Activated T-cell treated with anti-CD3 and anti-CD28 coated beads for 1 hour (primary cell): Measurements from ENCODE around the gene DNHD1.

ENCODE experiments used
- DNase-seq: peaks from one replicate; pipeline ENCODE4 v3.0.0-alpha.2; 2020; ENCODE audit warnings: low read depth

DNHD1 gene

GRCh38 chr11:6538456-6538855 lies 41.4 kb downstream of the DNHD1 start:
- DNase-seq, result no peak

DNA sequence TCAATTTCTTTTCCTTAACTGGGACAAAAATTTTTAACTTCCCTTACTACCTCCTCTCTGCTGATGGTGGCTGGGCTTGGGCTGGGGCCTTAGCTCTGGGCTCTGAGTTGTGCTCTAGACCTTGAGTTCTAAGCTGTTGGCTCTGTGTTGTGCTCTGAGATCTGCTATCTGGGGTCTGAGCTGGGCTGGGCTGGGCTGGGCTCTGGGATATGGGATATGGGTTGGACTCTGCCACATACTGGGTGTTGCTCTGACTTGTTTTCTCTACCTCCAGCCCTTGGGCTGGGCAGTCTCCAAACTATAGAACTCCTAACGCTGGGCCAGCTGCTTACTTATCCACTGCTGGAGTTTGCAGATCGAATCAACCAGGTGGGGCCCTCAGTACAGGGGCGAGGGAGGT lies 41.9 kb downstream of the DNHD1 start:
- DNase-seq, result no peak

DNA sequence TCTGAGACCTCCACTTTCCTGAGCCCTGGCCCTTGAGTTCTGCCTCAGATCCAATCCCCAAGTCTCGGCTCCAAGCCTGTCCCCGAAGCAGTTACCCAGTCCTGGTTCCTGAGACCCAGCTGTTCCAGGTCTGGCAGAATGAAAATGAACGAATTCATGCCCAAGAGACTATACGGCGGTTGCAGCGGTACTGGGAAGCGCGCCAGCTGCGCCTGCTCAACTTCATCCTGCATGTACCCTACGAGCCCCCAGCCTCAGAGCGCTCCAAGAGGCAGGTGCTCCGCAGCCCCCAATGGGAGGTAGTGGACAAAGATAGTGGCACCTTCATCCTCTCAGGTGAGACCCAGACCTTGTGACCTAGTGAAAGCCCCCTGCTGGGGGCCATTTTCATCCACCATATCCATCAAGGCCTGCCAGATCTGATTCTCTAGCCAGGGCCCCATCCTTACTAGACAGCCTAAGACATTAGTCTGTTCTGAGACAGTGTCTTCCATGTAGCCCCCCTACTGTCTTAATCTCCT lies 42.7 kb downstream of the DNHD1 start:
- DNase-seq, result no peak

DNA sequence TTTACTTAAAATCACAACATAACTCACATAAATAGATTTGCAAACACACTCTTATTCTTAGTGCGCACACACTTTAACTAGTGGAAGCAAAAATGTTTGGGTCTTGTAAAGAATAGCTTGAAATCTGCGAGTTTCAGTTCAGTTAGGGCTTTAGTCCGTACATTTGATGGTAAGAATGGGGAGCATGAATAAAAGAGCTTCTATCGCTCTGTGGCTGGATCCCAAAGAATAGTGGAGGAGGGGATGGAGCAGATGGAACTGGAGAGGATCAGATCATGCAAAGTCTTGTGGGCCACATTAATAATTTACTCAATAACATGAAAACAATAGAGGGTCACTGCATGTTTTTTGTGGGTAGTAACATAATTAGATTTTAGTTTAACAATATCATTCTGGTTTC lies 44.3 kb downstream of the DNHD1 start:
- no peak for DNase-seq

- DNase-seq, result no peak
These were observed 45.6 kb downstream of the DNHD1 start for GRCh38 chr11:6542727-6543126.

DNA sequence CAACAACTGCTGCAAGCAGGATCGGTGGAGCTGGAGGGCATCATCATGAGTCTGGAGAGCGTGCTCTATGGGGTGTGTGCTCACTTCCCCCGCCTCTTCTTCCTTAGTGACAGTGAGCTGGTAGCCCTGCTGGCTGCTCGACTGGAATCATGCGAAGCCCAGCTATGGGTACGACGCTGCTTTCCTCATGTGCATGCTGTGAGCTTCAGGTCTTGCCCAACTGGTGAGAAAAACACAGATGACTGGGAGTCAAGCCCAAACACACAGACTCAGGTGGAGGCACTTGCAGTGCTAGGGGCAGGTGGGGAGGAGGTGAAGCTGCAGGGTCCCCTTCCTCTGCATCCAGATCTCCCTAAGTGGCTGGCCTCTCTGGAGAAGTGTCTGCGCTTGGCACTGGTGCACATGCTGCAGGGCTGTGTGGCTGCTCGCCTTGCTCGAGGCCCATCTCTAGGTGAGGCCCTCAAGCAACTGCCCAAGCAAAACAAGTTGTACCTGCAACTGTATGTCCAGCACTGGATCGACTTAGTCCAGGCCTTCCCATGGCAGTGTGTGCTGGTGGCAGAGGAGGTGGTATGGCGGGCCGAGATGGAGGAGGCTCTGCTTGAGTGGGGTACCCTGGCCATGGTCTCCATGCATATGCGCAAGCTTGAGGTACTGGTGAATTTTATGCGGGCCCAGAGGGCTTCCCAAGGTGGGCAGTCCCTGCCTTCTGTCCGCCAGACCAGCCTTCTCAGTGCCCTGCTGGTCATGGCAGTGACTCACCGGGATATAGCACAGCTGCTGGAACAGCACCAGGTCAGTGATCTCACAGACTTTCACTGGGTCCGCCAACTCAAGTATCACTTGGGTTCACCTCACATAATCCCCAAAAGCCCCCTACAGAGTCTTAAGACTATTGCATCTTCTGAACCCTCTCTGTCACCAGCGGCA lies 48.1 kb downstream of the DNHD1 start:
- DNase-seq, result no peak

- no peak for DNase-seq
These were observed 49.0 kb downstream of the DNHD1 start for GRCh38 chr11:6545917-6546605.

GRCh38 chr11:6546735-6547134 lies 49.7 kb downstream of the DNHD1 start:
- no peak for DNase-seq

DNA sequence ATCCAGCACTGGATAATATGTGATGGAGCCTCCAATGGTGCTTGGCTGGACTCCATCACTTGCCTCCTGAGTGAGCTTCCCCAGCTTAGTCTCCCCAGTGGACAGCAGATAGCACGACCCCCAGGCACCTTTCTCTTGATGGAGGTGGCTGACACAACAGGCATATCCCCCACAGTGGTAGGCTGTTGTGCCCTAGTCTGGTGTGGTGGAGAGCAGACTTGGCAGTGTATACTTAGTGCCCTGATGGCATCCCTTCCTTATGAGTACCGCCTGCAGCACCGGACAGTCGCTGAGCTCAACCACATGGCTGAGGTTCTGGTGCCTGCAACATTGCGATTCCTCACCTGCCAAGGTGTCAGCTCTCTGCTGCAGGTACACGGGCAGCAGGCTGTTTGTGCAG lies 50.1 kb downstream of the DNHD1 start:
- no peak for DNase-seq

DNA sequence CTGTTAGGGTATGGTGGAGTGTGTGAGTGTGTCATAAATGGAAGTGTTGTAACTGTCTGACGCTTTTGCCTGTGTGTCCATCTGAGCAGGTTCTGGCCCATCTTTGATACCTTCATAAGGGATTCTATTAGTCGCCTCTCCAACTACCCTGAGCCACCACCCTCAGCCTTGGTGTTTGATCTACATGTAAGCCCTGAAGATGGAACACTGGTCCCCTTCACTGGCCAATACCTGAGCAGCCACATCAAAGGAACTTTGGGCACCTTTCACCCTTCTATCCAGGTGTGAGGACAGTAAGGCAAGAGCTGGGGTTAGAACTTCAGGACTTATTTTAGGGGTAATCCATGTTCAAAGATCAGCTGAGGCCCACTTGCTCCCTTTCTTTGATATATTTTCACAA lies 51.0 kb downstream of the DNHD1 start:
- no peak for DNase-seq

DNA sequence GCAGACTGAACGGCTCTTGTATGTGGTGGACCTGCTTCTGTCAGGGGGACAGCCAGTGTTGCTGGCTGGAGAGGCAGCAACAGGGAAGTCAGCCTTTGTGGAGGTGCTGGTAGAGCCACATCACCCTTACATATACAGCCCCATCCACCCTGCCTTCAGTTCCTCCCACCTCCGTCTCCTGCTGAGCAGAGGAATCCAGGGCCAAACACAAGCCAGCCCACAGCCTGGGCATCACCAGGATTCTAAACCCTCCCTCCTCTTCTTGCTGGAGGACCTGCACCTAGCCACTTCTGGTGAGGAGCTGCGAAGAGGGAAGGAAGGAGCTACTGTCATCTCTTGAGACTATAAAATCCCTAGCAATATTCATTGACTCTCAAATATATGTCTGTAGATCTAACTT lies 51.6 kb downstream of the DNHD1 start:
- DNase-seq, result no peak

DNA sequence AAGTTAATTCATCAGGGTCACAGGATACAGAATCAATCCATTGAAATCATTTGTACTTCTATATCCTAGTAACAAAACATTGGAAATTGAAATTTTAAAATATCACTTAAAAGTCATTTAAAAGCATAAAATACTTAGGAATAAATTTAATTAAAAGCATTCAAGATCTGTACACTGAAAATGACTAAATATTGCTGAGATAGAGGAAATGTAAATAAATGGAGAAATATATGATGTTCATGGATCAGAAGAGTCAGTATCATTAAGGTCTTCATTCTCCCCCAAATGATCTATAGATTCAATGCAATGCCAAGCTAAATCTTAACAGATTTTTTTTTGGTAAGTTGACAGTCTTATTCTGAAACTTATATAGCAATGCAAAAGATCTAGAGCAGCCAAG lies 56.6 kb downstream of the DNHD1 start:
- no peak for DNase-seq

DNA sequence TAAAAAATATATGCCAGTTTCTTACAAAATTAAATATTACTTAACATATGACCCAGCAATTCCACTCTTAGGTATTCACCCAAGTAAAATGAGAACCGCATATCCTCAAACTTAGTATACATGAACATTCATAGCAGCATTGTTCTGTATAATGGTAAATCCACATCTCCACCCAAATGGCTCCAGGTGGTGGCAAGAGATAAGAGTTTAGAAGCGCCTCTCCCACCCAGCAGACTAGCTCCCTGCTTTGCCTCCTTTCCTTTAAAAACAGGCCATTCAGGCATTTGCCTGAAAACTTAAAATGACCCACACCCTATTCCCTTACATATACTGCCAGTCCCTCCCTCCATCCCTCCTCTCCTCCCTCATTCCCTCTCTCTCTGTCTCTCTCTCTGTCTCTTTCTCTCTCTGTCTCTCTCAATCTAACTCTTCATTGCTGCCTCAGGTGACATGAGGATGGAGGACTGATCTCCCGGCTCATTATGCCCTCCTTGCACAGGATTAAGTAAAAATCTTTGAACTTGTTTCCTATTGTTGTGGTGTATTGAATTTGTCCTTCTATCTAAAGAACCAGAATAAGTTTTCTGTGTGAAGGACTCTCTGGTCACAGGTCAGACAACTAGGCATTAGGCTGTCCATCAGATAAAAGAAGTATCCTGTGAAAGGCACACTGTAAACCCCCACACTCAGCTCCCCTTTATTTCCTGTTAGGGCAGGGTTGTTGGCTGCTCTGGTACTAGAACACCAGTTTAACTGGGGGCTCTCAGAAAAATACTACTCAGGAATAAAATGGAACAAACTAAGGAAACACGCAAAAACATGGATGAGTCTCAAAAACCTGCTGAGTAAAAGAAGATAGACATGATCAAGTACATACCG lies 58.0 kb downstream of the DNHD1 start:
- no peak for DNase-seq

DNA sequence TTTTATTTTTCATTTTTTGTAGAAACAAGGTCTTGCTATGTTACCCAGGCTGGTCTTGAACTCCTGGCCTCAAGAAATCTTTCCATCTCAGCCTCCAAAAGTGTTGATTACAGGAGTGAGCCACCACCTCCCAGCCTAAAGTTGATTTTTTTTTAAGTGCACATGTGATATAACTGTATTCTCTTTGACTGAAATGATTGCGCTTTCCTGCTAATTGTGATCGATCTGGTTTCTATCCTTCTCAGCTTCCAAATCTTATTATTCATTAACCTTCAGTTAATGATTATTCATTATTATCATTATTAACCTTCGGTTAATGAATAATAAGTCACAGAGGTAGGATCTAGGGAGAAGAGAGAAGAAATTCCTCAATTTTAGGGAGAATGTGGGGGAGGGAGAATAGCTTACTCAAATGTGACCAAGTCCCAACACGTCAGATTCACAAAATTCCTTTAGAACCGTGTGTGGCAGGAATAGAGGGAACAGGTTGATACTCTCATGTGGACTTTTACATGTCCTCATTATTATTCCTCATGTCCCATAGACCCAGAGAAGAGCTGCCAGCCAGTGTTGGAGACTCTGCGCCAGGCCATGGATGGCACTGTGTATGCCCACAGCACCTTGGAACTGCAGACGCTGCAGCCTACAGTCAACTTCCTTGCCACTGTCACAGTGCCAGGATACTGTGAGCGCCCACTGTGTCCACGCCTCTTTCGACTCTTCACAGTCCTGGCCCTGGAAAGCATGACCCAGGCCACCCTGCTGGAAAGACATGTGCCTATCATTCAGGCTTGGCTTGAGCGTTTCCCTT lies 59.3 kb downstream of the DNHD1 start:
- DNase-seq, result no peak

GRCh38 chr11:6557063-6557462 lies 60.0 kb downstream of the DNHD1 start:
- DNase-seq, result no peak

DNA sequence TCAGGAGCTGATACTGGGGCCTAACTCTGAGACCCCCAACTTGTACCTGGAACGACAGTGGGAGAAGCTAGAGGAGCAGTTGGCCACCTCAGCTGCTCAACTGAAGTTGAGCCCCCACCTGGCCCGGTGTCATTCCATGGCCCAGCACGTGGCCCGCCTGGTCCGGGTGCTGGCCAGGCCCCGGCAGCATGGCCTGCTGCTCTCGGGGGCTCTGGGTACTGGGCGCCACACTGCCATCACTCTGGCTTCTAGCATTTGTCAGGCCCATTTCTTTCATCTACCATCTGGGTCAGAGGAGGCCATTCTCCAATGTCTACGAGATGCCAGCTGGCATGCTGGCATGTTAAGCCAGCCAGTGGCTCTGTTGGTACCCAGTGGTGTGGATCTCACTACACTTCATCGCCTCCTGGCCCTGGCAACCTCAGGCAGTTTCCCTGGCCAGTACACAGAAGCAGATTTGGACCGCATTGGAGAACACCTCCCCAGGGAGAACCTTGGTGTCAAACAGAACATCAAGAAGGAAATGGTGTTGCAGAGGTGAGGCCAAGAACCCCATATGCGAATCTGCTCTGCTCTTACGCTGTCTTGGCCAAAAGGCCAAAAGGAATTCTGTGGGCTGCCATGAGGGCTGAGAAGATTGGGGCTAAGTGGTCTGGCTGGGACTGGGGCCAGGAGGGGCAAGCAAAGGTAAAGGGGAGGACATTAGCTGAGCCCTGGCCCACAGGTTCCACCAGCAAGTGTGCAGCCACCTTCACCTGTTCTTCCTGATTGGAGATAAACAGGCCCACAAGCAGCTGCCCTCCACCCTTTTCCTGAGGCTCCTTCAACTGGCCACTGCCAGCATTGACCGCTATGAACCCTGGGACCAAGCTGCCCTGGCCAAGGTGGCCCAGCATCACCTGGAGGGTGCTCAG lies 60.9 kb downstream of the DNHD1 start:
- DNase-seq, result no peak

- no peak for DNase-seq
These were observed 62.3 kb downstream of the DNHD1 start for GRCh38 chr11:6559369-6559768.

- no peak for DNase-seq
These were observed 64.2 kb downstream of the DNHD1 start for GRCh38 chr11:6561288-6561687.

GRCh38 chr11:6563121-6563619 lies 66.1 kb downstream of the DNHD1 start:
- no peak for DNase-seq

DNA sequence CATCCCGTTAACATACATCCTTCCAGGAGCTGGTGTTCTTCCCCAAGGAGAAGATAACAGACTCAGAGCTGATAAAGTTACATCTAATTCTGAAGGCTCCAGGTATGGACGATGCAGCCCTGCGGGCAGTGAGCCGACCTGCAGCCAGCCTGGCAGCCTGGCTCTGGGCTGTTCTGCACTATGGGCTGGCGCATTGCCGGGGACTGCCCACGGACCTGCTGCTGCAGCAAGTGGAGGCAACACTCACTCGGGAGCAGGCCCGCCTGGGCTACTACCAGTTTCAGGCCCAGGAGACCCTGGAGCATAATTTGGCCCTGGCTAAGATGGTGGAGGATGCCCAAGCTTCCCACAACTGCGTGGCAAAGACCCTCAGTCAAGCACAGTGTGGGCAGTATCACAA lies 66.6 kb downstream of the DNHD1 start:
- DNase-seq, result no peak
